Fibroblast of lung (primary cell): ENCODE measurements around the gene UQCC2. TPM values are rescaled to one million over a fixed set of nuclear protein-coding genes. Genes with fewer than 3 reads are reported as not detected.

Source experiments
- DNase-seq, 2 donors: peaks; one replicate each; pipeline versions ENCODE4 v3.0.0 to v3.0.0-alpha.2; 2010; ENCODE audit warnings: low read depth in 2 of 2
- H2AFZ ChIP-seq: 2 replicates; pipeline ENCODE4 v1.5.1; 2012; ENCODE audit warnings: low read length, control low read depth, inconsistent platforms
- H3K27ac ChIP-seq: 2 replicates; pipeline ENCODE4 v1.5.1; 2011; ENCODE audit warnings: low read length, control low read depth; ENCODE audit not compliant: insufficient read depth
- H3K27me3 ChIP-seq: 2 replicates; pipeline ENCODE4 v1.5.1; 2011; ENCODE audit warnings: mild to moderate bottlenecking, low read length; ENCODE audit not compliant: control insufficient read depth, insufficient read depth
- H3K36me3 ChIP-seq: 2 replicates; pipeline ENCODE4 v1.5.1; 2011; ENCODE audit warnings: low read length; ENCODE audit not compliant: control insufficient read depth, insufficient read depth
- H3K4me1 ChIP-seq: 2 replicates; pipeline ENCODE4 v1.5.1; 2011; ENCODE audit warnings: low read length; ENCODE audit not compliant: control insufficient read depth, insufficient read depth; ENCODE audit errors: extremely low read depth
- H3K4me2 ChIP-seq: 2 replicates; pipeline ENCODE4 v1.5.1; 2011; ENCODE audit warnings: low read length, control low read depth; ENCODE audit not compliant: insufficient read depth; ENCODE audit errors: extremely low read depth
- H3K4me3 ChIP-seq, 4 experiments: fragments of 200-600 bp in 1 of 4; sonication (generic) in 1 of 4; replicated peaks in 1 of 4; 2 replicates each; pipeline ENCODE4 v1.5.1; 2011 to 2016; ENCODE audit warnings: low read length in 4 of 4, low read depth in 3 of 4, mild to moderate bottlenecking in 3 of 4, control low read depth in 2 of 4, inconsistent platforms in 1 of 4, mixed read lengths in 1 of 4; ENCODE audit not compliant: insufficient read depth in 1 of 4; ENCODE audit errors: control extremely low read depth in 1 of 4
- H3K79me2 ChIP-seq: 2 replicates; pipeline ENCODE4 v1.5.1; 2012; ENCODE audit warnings: mild to moderate bottlenecking, low read length, inconsistent platforms; ENCODE audit not compliant: control insufficient read depth, insufficient read depth
- H3K9ac ChIP-seq: 2 replicates; pipeline ENCODE4 v1.5.1; 2011; ENCODE audit warnings: mild to moderate bottlenecking, low read length, control low read depth; ENCODE audit not compliant: insufficient read depth
- H3K9me3 ChIP-seq: 2 replicates; pipeline ENCODE4 v1.5.1; 2012; ENCODE audit warnings: low read depth, low read length; ENCODE audit not compliant: control insufficient read depth, insufficient read depth
- H4K20me1 ChIP-seq: 2 replicates; pipeline ENCODE4 v1.5.1; 2011; ENCODE audit warnings: low read length; ENCODE audit not compliant: control insufficient read depth, insufficient read depth; ENCODE audit errors: extremely low read depth
- EZH2 ChIP-seq: IDR thresholded peaks from 2 replicates; pipeline ENCODE4 v1.5.1; 2012; ENCODE audit warnings: low read length, control low read depth, mild to moderate bottlenecking; ENCODE audit errors: missing control alignments
- polyA plus RNA-seq, 2 donors: library from polyadenylated mRNA; depleted of rRNA in 1 of 2; stranded (reverse) in 1 of 2; unstranded in 1 of 2; fragments of >200 nt; gene quantifications; 2 replicates each; pipeline ENCODE4 v1.2.1, GENCODE V29; 2011 to 2012; ENCODE audit warnings: missing spikeins in 1 of 2
- total RNA-seq: library from RNA; depleted of rRNA; stranded (reverse); fragments of >200 nt; gene quantifications from 2 replicates; pipeline ENCODE4 v1.2.1, GENCODE V29; 2014
- TF ChIP-seq, protein P1 (sequence below), 2 donors: IDR thresholded peaks in 1 of 2; conservative IDR thresholded peaks in 1 of 2; 1 replicate in 1 of 2; 2 replicates in 1 of 2; pipeline ENCODE4 v1.5.1; 2011 to 2012; ENCODE audit warnings: low read length in 2 of 2, control low read depth in 1 of 2, inconsistent platforms in 1 of 2, low read depth in 1 of 2, mild to moderate bottlenecking in 1 of 2

UQCC2 gene
- total and polyA plus RNA-seq, 2 donors (not counting 1 experiment from before 2014, with no cell fraction given) = 33.8 to 36.5 TPM

DNA sequence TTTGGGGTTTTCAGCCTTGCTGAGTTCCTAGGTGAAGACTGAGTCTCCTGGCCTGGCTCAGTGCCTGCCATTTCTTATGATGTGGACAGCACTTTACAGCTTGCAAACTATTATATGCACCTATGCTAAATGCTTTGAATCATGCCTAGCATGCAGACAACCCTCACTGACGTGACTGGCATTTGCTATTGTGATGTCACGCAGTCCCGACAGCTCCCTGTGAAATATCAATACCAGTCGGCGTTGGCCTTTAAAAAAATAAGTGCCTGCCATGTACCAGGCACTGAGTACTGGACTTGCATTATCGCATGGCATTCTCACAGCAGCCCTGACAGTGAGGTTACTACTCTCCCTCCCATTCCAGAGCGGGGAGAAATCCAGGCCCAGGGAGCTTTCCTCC is 35.5 kb downstream of the UQCC2 start:
- Histone ChIP-seq H3K4me3 (no peak overlapping the region), H3K9me3 (no peaks in the 10 kb centered on the region), H3K27ac (no peak overlapping the region), H2AFZ (no peak overlapping the region), H3K4me1 (peaks cover 25% of the 10 kb centered on the region), H3K4me2 (no peak overlapping the region), H3K27me3 (no peaks in the 10 kb centered on the region), H3K36me3 (peaks cover 34% of the 10 kb centered on the region), H3K79me2 (no peaks in the 10 kb centered on the region), H3K9ac (no peak overlapping the region), H4K20me1 (no peaks in the 10 kb centered on the region)
- TF ChIP-seq, protein P1, sequence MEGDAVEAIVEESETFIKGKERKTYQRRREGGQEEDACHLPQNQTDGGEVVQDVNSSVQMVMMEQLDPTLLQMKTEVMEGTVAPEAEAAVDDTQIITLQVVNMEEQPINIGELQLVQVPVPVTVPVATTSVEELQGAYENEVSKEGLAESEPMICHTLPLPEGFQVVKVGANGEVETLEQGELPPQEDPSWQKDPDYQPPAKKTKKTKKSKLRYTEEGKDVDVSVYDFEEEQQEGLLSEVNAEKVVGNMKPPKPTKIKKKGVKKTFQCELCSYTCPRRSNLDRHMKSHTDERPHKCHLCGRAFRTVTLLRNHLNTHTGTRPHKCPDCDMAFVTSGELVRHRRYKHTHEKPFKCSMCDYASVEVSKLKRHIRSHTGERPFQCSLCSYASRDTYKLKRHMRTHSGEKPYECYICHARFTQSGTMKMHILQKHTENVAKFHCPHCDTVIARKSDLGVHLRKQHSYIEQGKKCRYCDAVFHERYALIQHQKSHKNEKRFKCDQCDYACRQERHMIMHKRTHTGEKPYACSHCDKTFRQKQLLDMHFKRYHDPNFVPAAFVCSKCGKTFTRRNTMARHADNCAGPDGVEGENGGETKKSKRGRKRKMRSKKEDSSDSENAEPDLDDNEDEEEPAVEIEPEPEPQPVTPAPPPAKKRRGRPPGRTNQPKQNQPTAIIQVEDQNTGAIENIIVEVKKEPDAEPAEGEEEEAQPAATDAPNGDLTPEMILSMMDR (conservative IDR thresholded peaks at IDR 0.05 in 1 of 2, IDR thresholded peaks at IDR 0.05 in 1 of 2; ENCODE audit: low read depth in 1 of 2, low read length in 2 of 2) = no peak
- TF ChIP-seq EZH2 = no peak
- no peak for DNase-seq

DNA sequence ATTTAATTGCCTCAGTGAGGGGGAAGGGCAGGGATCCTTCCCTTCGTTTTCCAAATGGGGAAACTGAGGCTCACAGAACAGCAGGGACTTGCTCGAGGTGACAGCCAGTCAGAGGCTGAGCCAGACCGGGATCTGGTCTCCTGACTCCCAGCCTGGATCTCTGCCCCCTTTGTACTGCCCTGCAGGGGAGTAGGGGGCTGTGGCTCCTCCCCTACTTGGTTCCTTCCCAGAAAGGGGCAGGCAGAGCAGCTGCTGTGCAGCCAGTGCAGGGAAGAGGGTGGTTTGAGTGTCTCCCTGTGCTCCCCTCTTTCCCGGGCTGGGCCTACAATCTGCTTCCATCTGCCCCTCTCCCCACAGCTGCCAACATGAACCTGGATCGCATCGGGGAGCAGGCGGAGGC is 37.6 kb downstream of the UQCC2 start:
- Histone ChIP-seq H3K4me2 (no peak overlapping the region), H3K36me3 (peaks cover 32% of the 10 kb centered on the region), H2AFZ (no peak overlapping the region), H4K20me1 (peaks cover 2% of the 10 kb centered on the region), H3K9me3 (no peaks in the 10 kb centered on the region), H3K79me2 (no peaks in the 10 kb centered on the region), H3K4me1 (peaks cover 25% of the 10 kb centered on the region), H3K4me3 (no peak overlapping the region), H3K27me3 (no peaks in the 10 kb centered on the region), H3K9ac (no peak overlapping the region), H3K27ac (no peak overlapping the region)
- no peak for DNase-seq
- TF ChIP-seq, protein P1 (conservative IDR thresholded peaks at IDR 0.05 in 1 of 2, IDR thresholded peaks at IDR 0.05 in 1 of 2; ENCODE audit: low read depth in 1 of 2, low read length in 2 of 2) = no peak
- no peak for TF ChIP-seq EZH2

DNA sequence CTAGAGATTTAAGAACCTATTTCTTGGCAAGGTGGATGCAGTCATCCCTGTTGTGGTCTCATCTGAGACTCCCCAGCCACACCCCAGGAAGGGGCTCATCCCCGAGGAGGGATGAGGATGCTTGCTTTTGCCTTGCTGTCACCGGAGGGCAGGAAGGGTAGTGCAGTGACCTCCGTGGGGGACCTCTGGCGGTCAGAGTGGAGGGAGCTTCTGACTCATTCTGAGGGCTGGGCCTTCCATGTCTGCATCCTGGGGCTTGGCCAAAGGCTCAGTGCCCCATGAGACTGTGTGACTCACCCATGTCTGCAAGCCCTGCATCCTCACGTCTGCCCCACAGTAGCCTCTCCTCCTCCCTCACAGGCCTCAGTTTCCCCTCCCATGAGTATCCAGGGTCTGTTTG is 38.7 kb downstream of the UQCC2 start:
- H4K20me1 ChIP-seq = peaks cover 2% of the 10 kb centered on the region
- no peaks in the 10 kb centered on the region for H3K27me3 ChIP-seq
- H3K4me3 ChIP-seq = no peak overlapping the region
- no peak overlapping the region for H3K27ac ChIP-seq
- DNase-seq = peak; percentile 95
- peaks cover 25% of the 10 kb centered on the region for H3K4me1 ChIP-seq
- TF ChIP-seq EZH2 = no peak
- TF ChIP-seq, protein P1 (conservative IDR thresholded peaks at IDR 0.05 in 1 of 2, IDR thresholded peaks at IDR 0.05 in 1 of 2; ENCODE audit: low read depth in 1 of 2, low read length in 2 of 2) = peak; percentile 59 to 75
- no peak overlapping the region for H3K4me2 ChIP-seq
- H3K79me2 ChIP-seq = no peaks in the 10 kb centered on the region
- H3K9me3 ChIP-seq = no peaks in the 10 kb centered on the region
- H3K9ac ChIP-seq = no peak overlapping the region
- H3K36me3 ChIP-seq = peaks cover 27% of the 10 kb centered on the region
- no peak overlapping the region for H2AFZ ChIP-seq
